Stomach (tissue), 9 donors: ENCODE measurements around the gene ZFP82. TPM values are rescaled to one million over a fixed set of nuclear protein-coding genes. Genes with fewer than 3 reads are reported as not detected.

Source experiments
- DNase-seq, 2 donors: peaks; one replicate each; pipeline versions ENCODE4 v3.0.0 to v3.0.0-alpha.2; 2013 to 2019
- H3K27ac ChIP-seq, 5 donors: fragments of 200-600 bp in 4 of 5; sonication (generic) in 4 of 5; one replicate each; pipeline ENCODE4 v1.5.1; 2013 to 2019; ENCODE audit warnings: mild to moderate bottlenecking in 1 of 5, moderate library complexity in 1 of 5
- H3K27me3 ChIP-seq, 3 donors: fragments of 200-600 bp; sonication (generic); one replicate each; pipeline ENCODE4 v1.5.1; 2017 to 2019; ENCODE audit warnings: mixed run types in 1 of 3
- H3K36me3 ChIP-seq, 4 donors: fragments of 200-600 bp; sonication (generic); 1 replicate in 3 of 4; 2 replicates in 1 of 4; pipeline ENCODE4 v1.5.1; 2016 to 2019
- H3K4me1 ChIP-seq, 4 donors: fragments of 200-600 bp; sonication (generic); one replicate each; pipeline ENCODE4 v1.5.1; 2016 to 2019
- H3K4me3 ChIP-seq, 4 donors: fragments of 200-600 bp; sonication (generic) in 3 of 4; one replicate each; pipeline ENCODE4 v1.5.1; 2016 to 2019; ENCODE audit warnings: mild to moderate bottlenecking in 1 of 4
- H3K9me3 ChIP-seq, 4 donors: fragments of 200-600 bp; sonication (generic); one replicate each; pipeline ENCODE4 v1.5.1; 2016 to 2019
- EP300 ChIP-seq: sonication (generic); formaldehyde crosslinking; IDR thresholded peaks from one replicate; pipeline ENCODE4 v1.6.1; 2017; ENCODE audit warnings: antibody characterized with exemption
- POLR2A ChIP-seq, 4 donors: fragments of 450-650 bp; IDR thresholded peaks; one replicate each; pipeline ENCODE4 v1.6.1; 2016; ENCODE audit warnings: antibody characterized with exemption in 4 of 4, control low read depth in 2 of 4, mild to moderate bottlenecking in 1 of 4, moderate library complexity in 1 of 4
- POLR2AphosphoS5 ChIP-seq, 3 donors: sonication (generic); formaldehyde crosslinking; IDR thresholded peaks; one replicate each; pipeline ENCODE4 v1.6.1; 2016; ENCODE audit warnings: antibody characterized with exemption in 3 of 3
- WGBS, 5 donors: extraction: QIAGEN DNeasy Blood & Tissue Kit in 3 of 5; methylation state at CpG; one replicate each; pipeline versions ENCODE4 v1.1.5 to v1.1.7; 2013 to 2018; 5-methylcytosine and 5-hydroxymethylcytosine counted together
- intact Hi-C: fragments of 100-400 bp; cut with DNase I; formaldehyde crosslinking; loops from one replicate; pipeline ENCODE4 v1.15.1; 2023; ENCODE audit warnings: low total_unique reads
- polyA plus RNA-seq, 3 donors: library from polyadenylated mRNA; stranded (reverse); fragments of 200-250 nt; gene quantifications; one replicate each; pipeline ENCODE4 v1.2.3, GENCODE V29; 2013
- total RNA-seq, 5 donors: library from RNA; depleted of rRNA; stranded (reverse); fragments of >200 nt; gene quantifications; one replicate each; pipeline versions ENCODE4 v1.1.0 to v1.2.3, GENCODE V29; 2014 to 2016
- TF ChIP-seq, protein P1 (sequence below), 7 experiments: fragments of 450-650 bp in 4 of 7; fragments of 200-600 bp in 3 of 7; sonication (generic) in 3 of 7; IDR thresholded peaks; one replicate each; pipeline ENCODE4 v1.5.1; 2016 to 2019; ENCODE audit warnings: antibody characterized with exemption in 7 of 7, control low read depth in 2 of 7, mild to moderate bottlenecking in 1 of 7
- donor health status: healthy with polysubstance abuse.
- donor health status: Bipolar disorder and iron deficiency.
- donor health status: healthy.

ZFP82 gene
- total and polyA plus RNA-seq, 8 donors, result 0.29 to 7.3 (median 1.2) TPM

DNA sequence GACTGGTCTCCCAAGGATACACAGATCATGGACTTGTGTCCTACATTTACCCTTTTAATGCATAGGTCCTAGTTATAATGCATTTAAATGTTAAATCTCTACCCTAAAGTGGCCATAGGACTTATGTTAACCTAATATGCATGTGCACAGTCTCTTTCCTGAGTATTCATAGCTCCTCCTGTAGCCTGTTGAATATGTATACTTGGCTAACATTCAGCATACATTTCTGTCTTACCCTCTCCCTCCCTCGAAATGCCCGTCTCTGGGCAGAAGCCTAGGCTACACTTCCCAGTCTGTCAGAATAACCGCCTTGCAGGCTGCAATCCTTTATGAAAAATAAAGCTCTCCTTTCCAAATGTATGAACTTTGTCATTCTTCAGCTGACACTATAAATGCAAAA is 13.9 kb downstream of the ZFP82 start:
- WGBS, 5 donors, result 93 to 100% (median 95%) methylated on average over 3 of the region's 3 CpGs
- no peak for DNase-seq
- Histone ChIP-seq H3K4me3 (no peak overlapping the region), H3K9me3 (peaks cover 0 to 82% (median 41%) of the 10 kb centered on the region in 4 donors), H3K27me3 (no peaks in the 10 kb centered on the region), H3K27ac (no peak overlapping the region), H3K36me3 (peaks cover 33 to 98% (median 97%) of the 10 kb centered on the region in 4 donors), H3K4me1 (no peaks in the 10 kb centered on the region)
- TF ChIP-seq POLR2A (IDR thresholded peaks at IDR 0.05) (no peak), EP300 (no peak), POLR2AphosphoS5 (IDR thresholded peaks at IDR 0.05) (no peak)
- TF ChIP-seq, protein P1, sequence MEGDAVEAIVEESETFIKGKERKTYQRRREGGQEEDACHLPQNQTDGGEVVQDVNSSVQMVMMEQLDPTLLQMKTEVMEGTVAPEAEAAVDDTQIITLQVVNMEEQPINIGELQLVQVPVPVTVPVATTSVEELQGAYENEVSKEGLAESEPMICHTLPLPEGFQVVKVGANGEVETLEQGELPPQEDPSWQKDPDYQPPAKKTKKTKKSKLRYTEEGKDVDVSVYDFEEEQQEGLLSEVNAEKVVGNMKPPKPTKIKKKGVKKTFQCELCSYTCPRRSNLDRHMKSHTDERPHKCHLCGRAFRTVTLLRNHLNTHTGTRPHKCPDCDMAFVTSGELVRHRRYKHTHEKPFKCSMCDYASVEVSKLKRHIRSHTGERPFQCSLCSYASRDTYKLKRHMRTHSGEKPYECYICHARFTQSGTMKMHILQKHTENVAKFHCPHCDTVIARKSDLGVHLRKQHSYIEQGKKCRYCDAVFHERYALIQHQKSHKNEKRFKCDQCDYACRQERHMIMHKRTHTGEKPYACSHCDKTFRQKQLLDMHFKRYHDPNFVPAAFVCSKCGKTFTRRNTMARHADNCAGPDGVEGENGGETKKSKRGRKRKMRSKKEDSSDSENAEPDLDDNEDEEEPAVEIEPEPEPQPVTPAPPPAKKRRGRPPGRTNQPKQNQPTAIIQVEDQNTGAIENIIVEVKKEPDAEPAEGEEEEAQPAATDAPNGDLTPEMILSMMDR (IDR thresholded peaks at IDR 0.05), result no peak
- intact Hi-C loops, result no loop called here

DNA sequence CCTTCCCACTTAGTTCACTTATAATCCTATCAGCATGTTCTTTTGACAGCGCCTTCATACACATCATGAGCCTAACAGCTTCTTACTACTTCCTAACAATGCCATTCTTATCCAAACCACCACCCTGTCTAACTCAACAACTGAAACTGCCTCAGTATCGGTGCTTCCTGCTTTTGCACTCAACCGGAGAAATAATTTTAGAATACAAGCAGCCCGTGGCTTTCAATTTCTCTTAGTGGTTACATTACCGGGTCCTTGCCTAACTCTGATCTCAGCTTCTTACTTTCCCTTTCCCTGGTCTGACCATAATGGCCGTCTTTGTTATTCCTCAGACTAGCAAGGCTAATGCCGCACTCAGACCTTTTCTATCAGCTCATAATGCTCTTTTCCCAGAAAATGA is 17.0 kb downstream of the ZFP82 start:
- intact Hi-C loops, result no loop called here
- Histone ChIP-seq H3K27me3 (no peaks in the 10 kb centered on the region), H3K27ac (no peak overlapping the region), H3K36me3 (peaks cover 26 to 100% (median 93%) of the 10 kb centered on the region in 4 donors), H3K4me1 (no peaks in the 10 kb centered on the region), H3K9me3 (peaks cover 7 to 84% (median 50%) of the 10 kb centered on the region in 4 donors), H3K4me3 (no peak overlapping the region)
- TF ChIP-seq, protein P1 (IDR thresholded peaks at IDR 0.05), result no peak
- 89 to 96% (median 93%) methylated on average over 7 of the region's 7 CpGs for WGBS, 5 donors
- no peak for DNase-seq

DNA sequence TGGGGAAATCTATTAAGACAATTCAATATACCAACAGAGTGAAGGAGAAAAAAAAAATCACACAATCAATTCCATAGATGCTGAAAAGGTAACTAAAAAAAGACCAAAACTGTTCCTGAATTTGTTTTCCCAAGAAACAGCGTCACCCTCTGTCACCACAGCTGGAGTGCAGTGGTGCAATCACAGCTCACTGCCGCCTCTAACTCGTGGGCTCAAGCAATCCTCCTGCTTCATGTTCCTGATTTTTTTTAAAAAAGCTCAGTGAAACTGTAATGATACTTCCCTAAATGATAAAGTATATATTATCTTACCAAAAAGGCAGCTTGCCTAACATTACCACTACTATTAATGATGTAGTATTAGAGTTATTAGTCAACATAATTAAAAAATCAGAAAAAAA is 19.9 kb downstream of the ZFP82 start:
- Histone ChIP-seq H3K4me3 (no peak overlapping the region), H3K9me3 (peaks cover 21 to 95% (median 68%) of the 10 kb centered on the region in 4 donors)
- intact Hi-C loops, result no loop called here

DNA sequence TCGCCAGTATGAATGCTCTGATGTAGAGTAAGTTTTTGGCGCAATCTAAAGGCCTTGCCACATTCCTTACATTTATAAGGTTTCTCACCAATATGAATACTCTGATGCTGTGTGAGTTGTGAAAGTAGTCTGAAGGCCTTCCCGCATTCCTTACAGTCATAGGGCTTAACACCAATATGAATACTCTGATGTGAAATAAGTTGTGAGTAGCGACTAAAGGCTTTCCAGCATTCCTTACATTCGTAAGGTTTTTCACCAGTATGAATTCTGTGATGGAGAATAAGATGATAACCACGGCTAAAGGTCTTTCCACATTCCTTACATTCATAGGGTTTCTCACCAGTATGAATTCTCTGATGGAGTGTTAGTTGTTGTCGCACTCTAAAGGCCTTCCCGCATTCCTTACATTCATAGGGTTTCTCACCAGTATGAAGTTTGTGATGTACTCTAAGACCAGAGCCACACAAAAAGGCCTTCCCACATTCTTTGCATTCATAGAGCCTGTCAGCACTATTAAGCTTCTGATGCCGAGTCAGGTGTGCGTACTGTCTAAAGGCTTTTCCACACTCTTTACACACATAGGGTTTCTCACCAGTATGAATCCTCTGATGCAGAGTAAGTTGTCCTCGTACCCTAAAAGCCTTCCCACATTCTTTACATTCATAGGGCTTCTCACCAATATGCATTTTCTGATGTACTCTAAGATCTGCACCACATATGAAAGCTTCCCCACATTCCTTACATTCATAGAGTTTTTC is 25.3 kb downstream of the ZFP82 start:
- no peaks in the 10 kb centered on the region for H3K27me3 ChIP-seq
- H3K9me3 ChIP-seq, result peaks cover 44 to 97% (median 88%) of the 10 kb centered on the region in 4 donors
- 96 to 99% (median 97%) methylated on average over 11 of the region's 11 CpGs for WGBS, 5 donors
- intact Hi-C loops, result no loop called here
- TF ChIP-seq POLR2AphosphoS5 (IDR thresholded peaks at IDR 0.05) (no peak), EP300 (no peak), POLR2A (IDR thresholded peaks at IDR 0.05) (no peak)
- TF ChIP-seq, protein P1 (IDR thresholded peaks at IDR 0.05), result no peak
- H3K4me3 ChIP-seq, result no peak overlapping the region
- DNase-seq, result no peak
- H3K4me1 ChIP-seq, result no peaks in the 10 kb centered on the region
- H3K27ac ChIP-seq, result no peak overlapping the region
- H3K36me3 ChIP-seq, result peaks cover 21 to 64% (median 60%) of the 10 kb centered on the region in 4 donors

More for the DNA sequence above, 19.9 kb downstream of the ZFP82 start:
- TF ChIP-seq, protein P1 (IDR thresholded peaks at IDR 0.05), result no peak
- no peak for TF ChIP-seq POLR2A (IDR thresholded peaks at IDR 0.05)
- TF ChIP-seq EP300, result no peak
- no peak for TF ChIP-seq POLR2AphosphoS5 (IDR thresholded peaks at IDR 0.05)
- H3K4me1 ChIP-seq, result no peaks in the 10 kb centered on the region
- H3K27ac ChIP-seq, result no peak overlapping the region
- 85 to 96% (median 90%) methylated on average over 3 of the region's 3 CpGs for WGBS, 5 donors
- no peak for DNase-seq
- no peaks in the 10 kb centered on the region for H3K27me3 ChIP-seq
- peaks cover 10 to 100% (median 90%) of the 10 kb centered on the region in 4 donors for H3K36me3 ChIP-seq
